ENCODE data around the gene SNX20.

Gene SNX20

DNA sequence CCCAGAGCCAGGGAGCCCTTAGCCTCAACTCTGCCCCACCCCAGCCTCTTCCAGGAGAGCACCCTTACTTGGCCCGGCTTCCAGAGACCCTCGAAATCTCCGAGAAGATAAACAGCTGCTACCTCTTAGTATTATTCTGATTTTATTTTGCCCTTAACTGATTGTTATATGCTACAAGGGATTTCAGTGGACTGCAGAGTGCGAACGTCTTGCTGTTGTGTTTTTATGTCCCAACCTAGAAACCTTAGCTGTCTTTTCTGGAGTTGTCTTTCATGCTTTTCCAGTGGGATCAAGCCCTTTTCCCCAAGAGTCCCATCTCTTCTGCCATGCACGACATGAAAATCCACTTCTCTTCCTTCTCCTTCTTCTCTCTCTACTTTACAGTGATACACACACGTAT lies 47.0 kb downstream of the SNX20 start:
- TF ChIP-seq, protein P1, sequence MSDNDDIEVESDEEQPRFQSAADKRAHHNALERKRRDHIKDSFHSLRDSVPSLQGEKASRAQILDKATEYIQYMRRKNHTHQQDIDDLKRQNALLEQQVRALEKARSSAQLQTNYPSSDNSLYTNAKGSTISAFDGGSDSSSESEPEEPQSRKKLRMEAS (IDR thresholded peaks at IDR 0.05; ENCODE audit: low read depth, low read length), result no peak
- no peak for TF ChIP-seq CTCF (IDR thresholded peaks at IDR 0.05; ENCODE audit: low read depth, low read length)
- no peak for TF ChIP-seq MYC (IDR thresholded peaks at IDR 0.05; ENCODE audit: low read depth, low read length)
- no peak for TF ChIP-seq POLR2A (IDR thresholded peaks at IDR 0.05; ENCODE audit: extremely low read depth, insufficient read length)
- H3K4me3 ChIP-seq (ENCODE audit: low read depth, low read length), result no peak overlapping the region
- DNase-seq (ENCODE audit: low read depth), result no peak

GRCh38 chr16:50632927-50633800 lies 47.9 kb downstream of the SNX20 start:
- no peak overlapping the region for H3K4me3 ChIP-seq (ENCODE audit: low read depth, low read length)
- no peak for DNase-seq (ENCODE audit: low read depth)
- no peak for TF ChIP-seq POLR2A (IDR thresholded peaks at IDR 0.05; ENCODE audit: extremely low read depth, insufficient read length)
- TF ChIP-seq, protein P1 (IDR thresholded peaks at IDR 0.05; ENCODE audit: low read depth, low read length), result no peak
- TF ChIP-seq MYC (IDR thresholded peaks at IDR 0.05; ENCODE audit: low read depth, low read length), result no peak
- TF ChIP-seq CTCF (IDR thresholded peaks at IDR 0.05; ENCODE audit: low read depth, low read length), result no peak

DNA sequence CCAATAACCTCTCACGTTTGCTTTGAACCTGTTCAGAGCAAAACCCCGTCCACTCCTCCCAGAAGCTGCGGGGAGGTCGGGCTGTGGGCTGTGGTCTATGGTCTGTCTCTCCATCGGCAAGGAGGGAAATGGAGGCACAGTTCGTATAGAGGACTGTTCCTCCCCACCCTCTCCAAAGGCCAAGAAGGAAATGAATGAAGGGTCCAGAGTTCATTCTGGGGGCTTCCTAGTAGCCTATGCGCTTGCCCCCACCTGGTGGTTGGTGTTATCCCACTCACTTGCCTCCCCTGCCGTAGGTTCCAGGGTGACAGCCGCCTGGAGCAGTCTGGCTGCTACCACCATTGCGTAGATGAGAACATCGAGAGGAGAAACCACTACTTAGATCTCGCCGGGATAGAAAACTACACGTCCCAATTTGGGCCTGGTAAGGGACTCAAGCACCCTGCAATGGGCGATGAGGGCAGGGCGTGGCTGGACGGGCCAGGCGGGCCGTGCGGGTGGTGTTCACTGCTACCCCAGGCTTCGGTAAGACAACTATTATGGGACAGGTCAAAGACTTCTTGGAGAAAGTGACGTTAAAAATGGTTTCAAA lies 49.0 kb downstream of the SNX20 start:
- DNase-seq (ENCODE audit: low read depth), result no peak
- TF ChIP-seq, protein P1 (IDR thresholded peaks at IDR 0.05; ENCODE audit: low read depth, low read length), result no peak
- TF ChIP-seq CTCF (IDR thresholded peaks at IDR 0.05; ENCODE audit: low read depth, low read length) (no peak), POLR2A (IDR thresholded peaks at IDR 0.05; ENCODE audit: extremely low read depth, insufficient read length) (no peak), MYC (IDR thresholded peaks at IDR 0.05; ENCODE audit: low read depth, low read length) (no peak)
- H3K4me3 ChIP-seq (ENCODE audit: low read depth, low read length), result no peak overlapping the region

DNA sequence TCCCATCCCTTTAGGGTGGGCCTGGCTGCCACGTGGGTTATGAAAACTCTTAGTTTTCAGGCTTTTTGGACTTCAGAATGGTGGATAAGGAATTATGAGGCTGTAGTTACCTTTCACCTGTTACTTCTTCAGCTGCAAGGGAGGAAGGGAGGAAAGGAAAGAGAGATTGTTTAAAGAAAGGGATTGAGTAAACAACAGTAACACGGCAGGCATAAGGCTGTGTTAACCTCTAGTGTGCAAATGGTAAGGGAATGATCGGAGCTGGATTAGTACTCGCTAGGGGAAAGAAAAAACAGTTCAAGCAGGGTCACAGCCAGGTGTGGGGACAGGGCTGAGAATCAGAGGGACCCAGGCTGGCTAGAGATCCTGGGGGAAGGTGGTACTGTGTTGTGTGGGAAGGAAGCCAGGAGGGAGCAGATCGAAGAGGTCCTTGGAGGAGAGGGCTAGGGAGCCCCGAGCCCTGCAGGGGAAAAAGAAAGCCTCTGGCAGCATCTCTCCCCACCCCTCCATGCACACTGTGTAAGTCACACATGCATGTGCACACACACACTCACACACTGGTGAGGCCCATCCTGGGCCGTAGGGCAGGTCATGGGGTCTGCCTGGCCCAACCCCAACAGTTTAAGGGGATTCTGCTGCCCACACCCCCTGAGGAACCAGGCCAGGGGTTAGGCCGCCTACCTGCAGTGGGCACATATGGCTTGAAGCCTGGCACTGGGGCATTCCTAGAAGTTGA lies 49.7 kb downstream of the SNX20 start:
- H3K4me3 ChIP-seq (ENCODE audit: low read depth, low read length), result no peak overlapping the region
- DNase-seq (ENCODE audit: low read depth), result no peak
- TF ChIP-seq MYC (IDR thresholded peaks at IDR 0.05; ENCODE audit: low read depth, low read length), result no peak
- no peak for TF ChIP-seq POLR2A (IDR thresholded peaks at IDR 0.05; ENCODE audit: extremely low read depth, insufficient read length)
- no peak for TF ChIP-seq CTCF (IDR thresholded peaks at IDR 0.05; ENCODE audit: low read depth, low read length)

DNA sequence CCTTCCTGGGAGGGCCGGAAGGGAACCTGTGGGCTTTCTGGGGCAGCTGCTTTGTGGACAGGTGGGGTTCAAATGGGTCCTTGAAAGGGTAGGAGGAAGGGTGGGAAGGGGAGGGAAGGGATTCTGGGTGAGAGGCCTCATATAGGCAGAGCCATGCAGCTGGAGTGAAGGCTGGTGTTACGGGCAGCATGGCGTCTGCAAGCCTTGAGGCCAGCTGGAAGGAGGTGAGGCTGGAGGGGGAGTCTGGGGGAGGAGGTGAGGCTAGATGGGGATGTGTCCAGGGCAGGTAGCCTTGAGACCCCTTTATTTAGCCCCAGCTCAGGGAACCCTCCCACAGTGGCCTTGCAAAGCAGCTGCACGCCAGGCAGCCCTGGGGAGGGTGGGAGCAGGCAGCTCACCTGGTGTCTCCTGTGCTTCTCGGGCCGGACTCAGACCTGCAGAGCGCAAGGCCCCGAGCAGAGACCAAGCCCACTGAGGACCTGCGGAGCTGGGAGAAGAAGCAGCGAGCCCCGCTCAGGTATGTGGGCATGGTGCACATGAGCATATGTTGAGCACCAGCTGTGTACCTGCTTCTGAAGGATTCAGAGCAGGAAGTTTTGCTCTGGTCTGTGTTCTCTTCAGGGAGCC lies 50.6 kb downstream of the SNX20 start:
- no peak overlapping the region for H3K4me3 ChIP-seq (ENCODE audit: low read depth, low read length)
- TF ChIP-seq CTCF (IDR thresholded peaks at IDR 0.05; ENCODE audit: low read depth, low read length) (no peak), MYC (IDR thresholded peaks at IDR 0.05; ENCODE audit: low read depth, low read length) (no peak)
- DNase-seq (ENCODE audit: low read depth), result no peak

Measured in NB4 (cell line).